HG02623 (cell line): ENCODE measurements around the gene ZFP82.

Experiments
- ATAC-seq: cut with Tn5 transposase; IDR thresholded peaks from one replicate; pipeline ENCODE4 v1.9.1; 2021; ENCODE audit warnings: moderate library complexity; ENCODE audit not compliant: unreplicated experiment

Gene ZFP82

GRCh38 chr19:36418287-36419001 is at the start of gene ZFP82:
ZFP82 (minus strand) TSS chr19:36418644; CDS start chr19:36409789, 8,855 bp downstream.
- peak; percentile 83 for ATAC-seq

- no peak for ATAC-seq
Measured at GRCh38 chr19:36460046-36460445, 41.6 kb upstream of the ZFP82 start.

- ATAC-seq = no peak
Measured at GRCh38 chr19:36456831-36457230, 38.4 kb upstream of the ZFP82 start.

- ATAC-seq = no peak
Measured at GRCh38 chr19:36449059-36449670, 30.7 kb upstream of the ZFP82 start.

GRCh38 chr19:36441339-36441738 is 22.9 kb upstream of the ZFP82 start:
- no peak for ATAC-seq

- ATAC-seq = no peak
Measured at GRCh38 chr19:36436531-36436930, 18.1 kb upstream of the ZFP82 start.

- ATAC-seq = no peak
Measured at GRCh38 chr19:36423925-36424324, 5.5 kb upstream of the ZFP82 start.

GRCh38 chr19:36421749-36422481 is 3.5 kb upstream of the ZFP82 start:
- no peak for ATAC-seq

- ATAC-seq = no peak
Measured at GRCh38 chr19:36420961-36421748, 2.7 kb upstream of the ZFP82 start.

GRCh38 chr19:36417752-36418286 is 625 bp downstream of the ZFP82 start:
- no peak for ATAC-seq

GRCh38 chr19:36409841-36410240 is 8.6 kb downstream of the ZFP82 start:
- ATAC-seq = no peak

- no peak for ATAC-seq
Measured at GRCh38 chr19:36408101-36408500, 10.3 kb downstream of the ZFP82 start.

- no peak for ATAC-seq
Measured at GRCh38 chr19:36404498-36404897, 13.9 kb downstream of the ZFP82 start.

GRCh38 chr19:36401475-36401874 is 17.0 kb downstream of the ZFP82 start:
- ATAC-seq = no peak

- no peak for ATAC-seq
Measured at GRCh38 chr19:36398571-36398970, 19.9 kb downstream of the ZFP82 start.

- no peak for ATAC-seq
Measured at GRCh38 chr19:36392916-36393673, 25.3 kb downstream of the ZFP82 start.

GRCh38 chr19:36379510-36379819 is 39.0 kb downstream of the ZFP82 start:
- no peak for ATAC-seq

- peak; percentile 95 for ATAC-seq
Measured at GRCh38 chr19:36378625-36379509, 39.6 kb downstream of the ZFP82 start, which contains the start of gene ZFP14. ZFP14 (minus strand) TSS chr19:36379201; CDS start chr19:36367892, 11,309 bp downstream.

- no peak for ATAC-seq
Measured at GRCh38 chr19:36377541-36378178, 40.8 kb downstream of the ZFP82 start.
